HEK293 (cell line): ENCODE results near the gene RELT.

Source experiments
- CTCF ChIA-PET: fragments of 350-600 bp; formaldehyde crosslinking; extraction: SDS; loops from one replicate; lab custom pipeline; 2021; ENCODE audit warnings: antibody characterized with exemption; lab: Yijun Ruan, JAX
- POLR2A ChIA-PET: fragments of 300-600 bp; formaldehyde crosslinking; extraction: SDS; loops from one replicate; lab custom pipeline; 2020; ENCODE audit warnings: antibody characterized with exemption, inconsistent platforms; lab: Yijun Ruan, JAX
- H3K27ac ChIP-seq: fragments of 200-500 bp; sonication (Bioruptor generic); 2 replicates; pipeline ENCODE4 v1.5.1; 2014; ENCODE audit warnings: low read depth, low read length, control low read depth, inconsistent platforms; ENCODE audit errors: extremely low read depth
- H3K36me3 ChIP-seq, 2 experiments: fragments of 200-500 bp in 1 of 2; sonication (Bioruptor generic) in 1 of 2; 1 replicate in 1 of 2; 2 replicates in 1 of 2; pipeline ENCODE4 v1.5.1; 2014 to 2017; ENCODE audit warnings: inconsistent platforms in 2 of 2, low read length in 2 of 2; ENCODE audit not compliant: control insufficient read depth in 2 of 2, insufficient read depth in 1 of 2
- H3K4me1 ChIP-seq: fragments of 200-500 bp; sonication (Bioruptor generic); 2 replicates; pipeline ENCODE4 v1.5.1; 2014; ENCODE audit warnings: mild to moderate bottlenecking, low read length, inconsistent platforms; ENCODE audit not compliant: control insufficient read depth, insufficient read depth
- H3K4me3 ChIP-seq: 2 replicates; pipeline ENCODE4 v1.5.1; 2011; ENCODE audit warnings: low read depth, mild to moderate bottlenecking, control low read depth, low read length, moderate library complexity
- H3K9me3 ChIP-seq: fragments of 200-500 bp; sonication (Bioruptor generic); 2 replicates; pipeline ENCODE4 v1.5.1; 2014; ENCODE audit warnings: low read depth, low read length, inconsistent platforms; ENCODE audit not compliant: control insufficient read depth, insufficient read depth
- EGR2 ChIP-seq: fragments of 450-650 bp; formaldehyde crosslinking; IDR thresholded peaks from 2 replicates; pipeline ENCODE4 v1.5.1; 2016; ENCODE audit warnings: low read depth, missing biosample characterization, missing genetic modification characterization
- MYNN ChIP-seq: fragments of 450-650 bp; formaldehyde crosslinking; IDR thresholded peaks from 2 replicates; pipeline ENCODE4 v1.5.1; 2016; ENCODE audit warnings: missing biosample characterization, missing genetic modification characterization, borderline replicate concordance
- MZF1 ChIP-seq: fragments of 450-650 bp; formaldehyde crosslinking; IDR thresholded peaks from 2 replicates; pipeline ENCODE4 v1.5.1; 2017; ENCODE audit warnings: missing biosample characterization, missing genetic modification characterization, borderline replicate concordance
- SALL2 ChIP-seq: fragments of 450-650 bp; formaldehyde crosslinking; IDR thresholded peaks from 2 replicates; pipeline ENCODE4 v1.5.0; 2017; ENCODE audit warnings: missing biosample characterization, mild to moderate bottlenecking, missing genetic modification characterization, borderline replicate concordance
- ZFP3 ChIP-seq: fragments of 450-650 bp; formaldehyde crosslinking; IDR thresholded peaks from 2 replicates; pipeline ENCODE4 v1.5.1; 2016; ENCODE audit warnings: low read depth, missing biosample characterization, missing genetic modification characterization
- ZIC2 ChIP-seq: fragments of 450-650 bp; formaldehyde crosslinking; IDR thresholded peaks from 2 replicates; pipeline ENCODE4 v1.5.1; 2016; ENCODE audit warnings: missing biosample characterization, missing genetic modification characterization
- ZNF114 ChIP-seq: fragments of 450-650 bp; formaldehyde crosslinking; IDR thresholded peaks from 2 replicates; pipeline ENCODE4 v1.5.0; 2017; ENCODE audit warnings: missing biosample characterization, missing genetic modification characterization
- ZNF324 ChIP-seq: fragments of 450-650 bp; formaldehyde crosslinking; IDR thresholded peaks from 2 replicates; pipeline ENCODE4 v1.5.1; 2016; ENCODE audit warnings: missing biosample characterization, missing genetic modification characterization
- ZNF366 ChIP-seq: fragments of 450-650 bp; formaldehyde crosslinking; conservative IDR thresholded peaks from 2 replicates; pipeline ENCODE4 v1.5.1; 2016; ENCODE audit warnings: missing biosample characterization, missing genetic modification characterization
- ZNF423 ChIP-seq: fragments of 450-650 bp; formaldehyde crosslinking; IDR thresholded peaks from 2 replicates; pipeline ENCODE4 v1.5.1; 2016; ENCODE audit warnings: missing biosample characterization, missing genetic modification characterization
- ZNF548 ChIP-seq: fragments of 450-650 bp; formaldehyde crosslinking; IDR thresholded peaks from 2 replicates; pipeline ENCODE4 v1.5.1; 2016; ENCODE audit warnings: missing biosample characterization, missing genetic modification characterization
- ZNF549 ChIP-seq: fragments of 450-650 bp; IDR thresholded peaks from 2 replicates; pipeline ENCODE4 v1.5.1; 2018; ENCODE audit warnings: missing biosample characterization, missing genetic modification characterization, mild to moderate bottlenecking, inconsistent platforms, moderate library complexity
- ZNF670 ChIP-seq: fragments of 450-650 bp; formaldehyde crosslinking; IDR thresholded peaks from 2 replicates; pipeline ENCODE4 v1.5.1; 2016; ENCODE audit warnings: missing biosample characterization, missing genetic modification characterization, low read depth
- ZXDB ChIP-seq: fragments of 450-650 bp; formaldehyde crosslinking; IDR thresholded peaks from 2 replicates; pipeline ENCODE4 v1.5.1; 2016; ENCODE audit warnings: missing biosample characterization, missing genetic modification characterization
- TF ChIP-seq, protein P1 (sequence below): fragments of 450-650 bp; formaldehyde crosslinking; IDR thresholded peaks from 2 replicates; pipeline ENCODE4 v1.5.1; 2016; ENCODE audit warnings: missing biosample characterization, missing genetic modification characterization
- TF ChIP-seq, protein P2 (sequence below): fragments of 450-650 bp; IDR thresholded peaks from 2 replicates; pipeline ENCODE4 v1.5.1; 2018; ENCODE audit warnings: missing biosample characterization, missing genetic modification characterization
- TF ChIP-seq, protein P3 (sequence below): fragments of 450-650 bp; formaldehyde crosslinking; IDR thresholded peaks from 2 replicates; pipeline ENCODE4 v1.5.1; 2017; ENCODE audit warnings: missing biosample characterization, missing genetic modification characterization

Gene RELT

DNA sequence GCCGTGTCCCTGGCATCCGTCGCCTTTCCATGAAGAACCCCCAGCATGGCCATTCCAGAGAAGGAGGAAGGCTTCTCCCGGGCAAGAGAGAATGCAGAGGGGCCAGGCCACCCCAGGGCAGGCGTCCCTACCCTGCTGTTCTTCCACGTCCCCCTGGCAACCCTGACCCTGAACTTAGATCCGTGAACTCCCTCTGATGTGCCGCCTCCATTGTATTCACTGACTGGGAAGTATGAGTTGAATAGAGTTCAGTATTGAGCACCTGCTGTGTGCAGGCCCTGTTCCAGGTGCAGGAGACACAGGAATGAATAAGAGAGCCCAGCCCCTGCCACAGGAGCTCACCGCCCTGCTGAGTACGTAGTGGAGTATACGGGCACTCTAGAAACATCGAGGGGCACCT is 29.1 kb upstream of the RELT start:
- Histone ChIP-seq H3K4me1 (no peaks in the 10 kb centered on the region), H3K36me3 (peaks cover 0 to 10% of the 10 kb centered on the region in 2 experiments; a peak in 1 of 3 replicates), H3K4me3 (no peak overlapping the region), H3K9me3 (no peaks in the 10 kb centered on the region), H3K27ac (no peak overlapping the region)
- POLR2A ChIA-PET, result no interaction called here
- 0 out of 2 replicates have a peak, but pooled peaks have one; percentile 18 for TF ChIP-seq ZIC2 (tag by site-specific recombination)
- no peak for TF ChIP-seq MZF1
- CTCF ChIA-PET, result interaction anchor here (0.8 kb wide), 1 partner anchor 314 kb away, joined by 3 read pairs; no protein-coding TSS in a partner anchor

DNA sequence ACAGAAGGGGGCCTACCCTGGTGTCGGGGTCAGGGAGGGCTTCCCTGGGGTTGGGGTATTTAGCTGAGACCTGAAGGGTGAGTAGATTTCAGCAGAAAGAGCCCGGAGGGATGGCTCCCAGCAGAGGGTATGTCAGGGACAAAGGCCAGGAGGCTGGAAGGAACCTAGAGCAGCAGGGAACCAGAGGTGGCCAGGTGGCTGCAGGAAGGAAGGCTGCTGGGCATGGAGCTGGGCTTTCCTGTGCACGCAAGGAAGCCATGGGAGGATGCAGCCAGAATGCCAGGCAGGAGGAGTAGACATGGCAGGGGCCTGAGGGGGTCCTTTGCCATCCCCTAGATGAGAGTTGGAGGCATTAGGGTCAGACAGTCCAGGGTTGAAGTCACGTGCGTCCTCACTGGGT is 27.4 kb upstream of the RELT start:
- Histone ChIP-seq H3K4me3 (no peak overlapping the region), H3K9me3 (no peaks in the 10 kb centered on the region), H3K4me1 (no peaks in the 10 kb centered on the region), H3K27ac (no peak overlapping the region), H3K36me3 (peaks cover 0 to 16% of the 10 kb centered on the region in 2 experiments; a peak in 1 of 3 replicates)
- CTCF ChIA-PET, result interaction anchor here (0.5 to 6.4 kb wide), 9 partner anchors 9 to 312 kb away, joined by 3 to 95 read pairs (median 12); partner anchors contain the start of gene ARHGEF17
- POLR2A ChIA-PET, result no interaction called here
- TF ChIP-seq MYNN (tag by site-specific recombination) (no peak), ZNF423 (no peak), ZNF548 (tag by site-specific recombination) (no peak), ZNF549 (tag by site-specific recombination) (no peak), ZFP3 (tag by site-specific recombination) (no peak), ZNF324 (no peak), ZNF366 (tag by site-specific recombination) (no peak), ZNF114 (tag by site-specific recombination) (no peak), ZNF670 (tag by site-specific recombination) (no peak), ZXDB (tag by site-specific recombination) (no peak), SALL2 (tag by site-specific recombination) (no peak)
- TF ChIP-seq, protein P1, sequence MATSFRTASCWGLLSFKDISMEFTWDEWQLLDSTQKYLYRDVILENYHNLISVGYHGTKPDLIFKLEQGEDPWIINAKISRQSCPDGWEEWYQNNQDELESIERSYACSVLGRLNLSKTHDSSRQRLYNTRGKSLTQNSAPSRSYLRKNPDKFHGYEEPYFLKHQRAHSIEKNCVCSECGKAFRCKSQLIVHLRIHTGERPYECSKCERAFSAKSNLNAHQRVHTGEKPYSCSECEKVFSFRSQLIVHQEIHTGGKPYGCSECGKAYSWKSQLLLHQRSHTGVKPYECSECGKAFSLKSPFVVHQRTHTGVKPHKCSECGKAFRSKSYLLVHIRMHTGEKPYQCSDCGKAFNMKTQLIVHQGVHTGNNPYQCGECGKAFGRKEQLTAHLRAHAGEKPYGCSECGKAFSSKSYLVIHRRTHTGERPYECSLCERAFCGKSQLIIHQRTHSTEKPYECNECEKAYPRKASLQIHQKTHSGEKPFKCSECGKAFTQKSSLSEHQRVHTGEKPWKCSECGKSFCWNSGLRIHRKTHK (tag by site-specific recombination), result no peak
- TF ChIP-seq, protein P2, sequence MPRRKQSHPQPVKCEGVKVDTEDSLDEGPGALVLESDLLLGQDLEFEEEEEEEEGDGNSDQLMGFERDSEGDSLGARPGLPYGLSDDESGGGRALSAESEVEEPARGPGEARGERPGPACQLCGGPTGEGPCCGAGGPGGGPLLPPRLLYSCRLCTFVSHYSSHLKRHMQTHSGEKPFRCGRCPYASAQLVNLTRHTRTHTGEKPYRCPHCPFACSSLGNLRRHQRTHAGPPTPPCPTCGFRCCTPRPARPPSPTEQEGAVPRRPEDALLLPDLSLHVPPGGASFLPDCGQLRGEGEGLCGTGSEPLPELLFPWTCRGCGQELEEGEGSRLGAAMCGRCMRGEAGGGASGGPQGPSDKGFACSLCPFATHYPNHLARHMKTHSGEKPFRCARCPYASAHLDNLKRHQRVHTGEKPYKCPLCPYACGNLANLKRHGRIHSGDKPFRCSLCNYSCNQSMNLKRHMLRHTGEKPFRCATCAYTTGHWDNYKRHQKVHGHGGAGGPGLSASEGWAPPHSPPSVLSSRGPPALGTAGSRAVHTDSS, result no peak

DNA sequence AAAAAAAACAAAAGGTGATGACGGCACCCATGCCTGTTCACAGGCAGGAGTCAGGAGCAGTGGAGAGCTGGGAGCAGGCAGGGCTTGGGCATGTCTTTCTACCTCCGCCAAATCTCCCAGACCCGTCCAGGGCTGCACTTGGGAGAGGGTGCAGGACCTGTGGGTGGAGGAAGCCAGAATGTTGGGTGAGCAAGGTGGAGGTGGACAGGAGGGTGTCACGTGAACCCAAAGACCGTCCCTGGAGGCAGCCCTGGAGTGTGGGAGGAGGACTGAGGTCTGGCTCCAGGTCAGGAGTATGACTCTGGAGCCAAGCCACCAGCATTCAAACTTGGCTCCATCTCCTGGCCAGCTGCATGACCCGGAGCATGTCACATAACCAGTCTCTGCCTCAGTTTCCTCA is 26.6 kb upstream of the RELT start:
- H3K36me3 ChIP-seq, result peaks cover 0 to 16% of the 10 kb centered on the region in 2 experiments; a peak in 1 of 3 replicates
- H3K27ac ChIP-seq, result no peak overlapping the region
- TF ChIP-seq ZIC2 (tag by site-specific recombination) (no peak), EGR2 (tag by site-specific recombination) (peak; percentile 19; the same call in 1 of the 2 replicates)
- TF ChIP-seq, protein P3, sequence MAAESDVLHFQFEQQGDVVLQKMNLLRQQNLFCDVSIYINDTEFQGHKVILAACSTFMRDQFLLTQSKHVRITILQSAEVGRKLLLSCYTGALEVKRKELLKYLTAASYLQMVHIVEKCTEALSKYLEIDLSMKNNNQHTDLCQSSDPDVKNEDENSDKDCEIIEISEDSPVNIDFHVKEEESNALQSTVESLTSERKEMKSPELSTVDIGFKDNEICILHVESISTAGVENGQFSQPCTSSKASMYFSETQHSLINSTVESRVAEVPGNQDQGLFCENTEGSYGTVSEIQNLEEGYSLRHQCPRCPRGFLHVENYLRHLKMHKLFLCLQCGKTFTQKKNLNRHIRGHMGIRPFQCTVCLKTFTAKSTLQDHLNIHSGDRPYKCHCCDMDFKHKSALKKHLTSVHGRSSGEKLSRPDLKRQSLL (tag by site-specific recombination), result peak; percentile 54; the same call in 1 of the 2 replicates
- H3K4me1 ChIP-seq, result no peaks in the 10 kb centered on the region
- POLR2A ChIA-PET, result no interaction called here
- H3K9me3 ChIP-seq, result no peaks in the 10 kb centered on the region
- no peak overlapping the region for H3K4me3 ChIP-seq
- CTCF ChIA-PET, result interaction anchor here (0.6 to 6.4 kb wide), 19 partner anchors 8 to 312 kb away, joined by 3 to 95 read pairs (median 12); partner anchors contain the start of gene ARHGEF17
